Measurements from ENCODE around the gene AGAP6.
A peak's percentile ranks its signal among the peaks of the same experiment; 100 is the strongest.
"Not testable (repeated sequence)": the region's sequence is repeated elsewhere in the genome, so short reads cannot be mapped to it uniquely, and the experiment has no call there.

Gene AGAP6

GRCh38 chr10:49988376-49988775 lies at the start of gene AGAP6:
TSS of gene AGAP6 (plus strand) at chr10:49988406. CDS start at chr10:49988716, 310 bp downstream.
- not testable (repeated sequence) for H3K9me3 ChIP-seq (ENCODE audit: severe bottlenecking); H3K27me3 ChIP-seq (ENCODE audit: insufficient read depth, low read depth, severe bottlenecking); DNase-seq; H3K36me3 ChIP-seq; H3K4me3 ChIP-seq (ENCODE audit: low read depth, low read length); H3K27ac ChIP-seq

GRCh38 chr10:49941447-49942338 lies 46.5 kb upstream of the AGAP6 start, which contains the start of the genes PARG and TIMM23B:
TSS of gene PARG (minus strand) at chr10:49942027. CDS start at chr10:49941725, 302 bp downstream.
TSS of gene TIMM23B (plus strand) at chr10:49942053. CDS start at chr10:49942195, 142 bp downstream.
- not testable (repeated sequence) for H3K36me3 ChIP-seq; H3K9me3 ChIP-seq (ENCODE audit: severe bottlenecking); H3K27me3 ChIP-seq (ENCODE audit: insufficient read depth, low read depth, severe bottlenecking)
- DNase-seq = peak; percentile 56
- Histone ChIP-seq H3K4me3 (ENCODE audit: low read depth, low read length) (peak within 1 kb of the TSS; percentile 70), H3K27ac (peak within 1 kb of the TSS; percentile 58)

GRCh38 chr10:49942339-49942705 lies 45.9 kb upstream of the AGAP6 start:
- H3K36me3 ChIP-seq; H3K9me3 ChIP-seq (ENCODE audit: severe bottlenecking); H3K27me3 ChIP-seq (ENCODE audit: insufficient read depth, low read depth, severe bottlenecking); DNase-seq: not testable (repeated sequence)
- Histone ChIP-seq H3K27ac (peak overlapping the region; percentile 58), H3K4me3 (ENCODE audit: low read depth, low read length) (peak overlapping the region; percentile 70)

- H3K9me3 ChIP-seq (ENCODE audit: severe bottlenecking); H3K27me3 ChIP-seq (ENCODE audit: insufficient read depth, low read depth, severe bottlenecking); H3K27ac ChIP-seq; DNase-seq; H3K4me3 ChIP-seq (ENCODE audit: low read depth, low read length); H3K36me3 ChIP-seq: not testable (repeated sequence)
Measured at GRCh38 chr10:49943607-49944006, 44.6 kb upstream of the AGAP6 start.

- DNase-seq; H3K9me3 ChIP-seq (ENCODE audit: severe bottlenecking); H3K27ac ChIP-seq; H3K4me3 ChIP-seq (ENCODE audit: low read depth, low read length); H3K27me3 ChIP-seq (ENCODE audit: insufficient read depth, low read depth, severe bottlenecking); H3K36me3 ChIP-seq: not testable (repeated sequence)
Measured at GRCh38 chr10:49948142-49948541, 40.1 kb upstream of the AGAP6 start.

GRCh38 chr10:49948737-49949136 lies 39.5 kb upstream of the AGAP6 start:
- not testable (repeated sequence) for H3K4me3 ChIP-seq (ENCODE audit: low read depth, low read length); H3K9me3 ChIP-seq (ENCODE audit: severe bottlenecking); H3K27ac ChIP-seq; DNase-seq; H3K27me3 ChIP-seq (ENCODE audit: insufficient read depth, low read depth, severe bottlenecking); H3K36me3 ChIP-seq

GRCh38 chr10:49952006-49952405 lies 36.2 kb upstream of the AGAP6 start:
- not testable (repeated sequence) for H3K27me3 ChIP-seq (ENCODE audit: insufficient read depth, low read depth, severe bottlenecking); H3K4me3 ChIP-seq (ENCODE audit: low read depth, low read length); H3K27ac ChIP-seq; H3K9me3 ChIP-seq (ENCODE audit: severe bottlenecking); H3K36me3 ChIP-seq; DNase-seq

GRCh38 chr10:49953122-49953521 lies 35.1 kb upstream of the AGAP6 start:
- H3K4me3 ChIP-seq (ENCODE audit: low read depth, low read length); H3K36me3 ChIP-seq; H3K9me3 ChIP-seq (ENCODE audit: severe bottlenecking); DNase-seq; H3K27me3 ChIP-seq (ENCODE audit: insufficient read depth, low read depth, severe bottlenecking); H3K27ac ChIP-seq: not testable (repeated sequence)

- not testable (repeated sequence) for H3K36me3 ChIP-seq; H3K9me3 ChIP-seq (ENCODE audit: severe bottlenecking); H3K27me3 ChIP-seq (ENCODE audit: insufficient read depth, low read depth, severe bottlenecking); DNase-seq; H3K4me3 ChIP-seq (ENCODE audit: low read depth, low read length); H3K27ac ChIP-seq
Measured at GRCh38 chr10:49970331-49970857, 17.8 kb upstream of the AGAP6 start.

- not testable (repeated sequence) for H3K27ac ChIP-seq; H3K9me3 ChIP-seq (ENCODE audit: severe bottlenecking); DNase-seq; H3K36me3 ChIP-seq; H3K4me3 ChIP-seq (ENCODE audit: low read depth, low read length); H3K27me3 ChIP-seq (ENCODE audit: insufficient read depth, low read depth, severe bottlenecking)
Measured at GRCh38 chr10:49971466-49971865, 16.7 kb upstream of the AGAP6 start.

- DNase-seq; H3K27ac ChIP-seq; H3K36me3 ChIP-seq; H3K9me3 ChIP-seq (ENCODE audit: severe bottlenecking); H3K27me3 ChIP-seq (ENCODE audit: insufficient read depth, low read depth, severe bottlenecking); H3K4me3 ChIP-seq (ENCODE audit: low read depth, low read length): not testable (repeated sequence)
Measured at GRCh38 chr10:49972094-49972493, 16.1 kb upstream of the AGAP6 start.

- not testable (repeated sequence) for H3K27me3 ChIP-seq (ENCODE audit: insufficient read depth, low read depth, severe bottlenecking); H3K36me3 ChIP-seq; H3K4me3 ChIP-seq (ENCODE audit: low read depth, low read length); H3K9me3 ChIP-seq (ENCODE audit: severe bottlenecking); DNase-seq; H3K27ac ChIP-seq
Measured at GRCh38 chr10:49977756-49978155, 10.4 kb upstream of the AGAP6 start.

GRCh38 chr10:49987207-49987606 lies 999 bp upstream of the AGAP6 start:
- not testable (repeated sequence) for H3K4me3 ChIP-seq (ENCODE audit: low read depth, low read length); H3K36me3 ChIP-seq; H3K27me3 ChIP-seq (ENCODE audit: insufficient read depth, low read depth, severe bottlenecking); H3K27ac ChIP-seq; H3K9me3 ChIP-seq (ENCODE audit: severe bottlenecking); DNase-seq

GRCh38 chr10:49995321-49995720 lies 7.1 kb downstream of the AGAP6 start:
- H3K27me3 ChIP-seq (ENCODE audit: insufficient read depth, low read depth, severe bottlenecking); H3K4me3 ChIP-seq (ENCODE audit: low read depth, low read length); H3K9me3 ChIP-seq (ENCODE audit: severe bottlenecking); DNase-seq; H3K27ac ChIP-seq; H3K36me3 ChIP-seq: not testable (repeated sequence)

- not testable (repeated sequence) for H3K27me3 ChIP-seq (ENCODE audit: insufficient read depth, low read depth, severe bottlenecking); H3K4me3 ChIP-seq (ENCODE audit: low read depth, low read length); H3K27ac ChIP-seq; H3K36me3 ChIP-seq; H3K9me3 ChIP-seq (ENCODE audit: severe bottlenecking); DNase-seq
Measured at GRCh38 chr10:50014024-50014423, 25.8 kb downstream of the AGAP6 start.

Data from WERI-Rb-1 (cell line).